Liver (tissue), 9 donors: ENCODE results near the gene MON1B. TPM values are rescaled to one million over a fixed set of nuclear protein-coding genes. Genes with fewer than 3 reads are reported as not detected.

Source experiments
- DNase-seq: peaks from one replicate; pipeline ENCODE4 v3.0.0-alpha.2; 2017; ENCODE audit warnings: low spot score
- H3K27ac ChIP-seq, 2 donors: one replicate each; pipeline ENCODE4 v1.7.0; 2013; ENCODE audit warnings: inconsistent platforms in 2 of 2, low read length in 2 of 2, control low read depth in 1 of 2, low read depth in 1 of 2, mild to moderate bottlenecking in 1 of 2
- H3K27me3 ChIP-seq, 4 donors: one replicate each; pipeline versions ENCODE4 v1.6.1 to v1.7.0; 2013; ENCODE audit warnings: low read length in 3 of 4, inconsistent platforms in 1 of 4, mild to moderate bottlenecking in 1 of 4, moderate library complexity in 1 of 4; ENCODE audit not compliant: control insufficient read depth in 4 of 4, insufficient read depth in 4 of 4
- H3K36me3 ChIP-seq, 4 donors: one replicate each; pipeline versions ENCODE4 v1.6.1 to v1.7.0; 2013; ENCODE audit warnings: low read length in 3 of 4, mild to moderate bottlenecking in 3 of 4, low read depth in 1 of 4, moderate library complexity in 1 of 4; ENCODE audit not compliant: control insufficient read depth in 4 of 4, insufficient read depth in 3 of 4
- H3K4me1 ChIP-seq, 4 donors: one replicate each; pipeline versions ENCODE4 v1.6.1 to v1.7.0; 2013; ENCODE audit warnings: low read length in 3 of 4, mild to moderate bottlenecking in 3 of 4, moderate library complexity in 1 of 4; ENCODE audit not compliant: control insufficient read depth in 4 of 4, insufficient read depth in 4 of 4
- H3K4me3 ChIP-seq, 3 donors: one replicate each; pipeline versions ENCODE4 v1.6.1 to v1.7.0; 2013; ENCODE audit warnings: low read length in 3 of 3, control low read depth in 1 of 3, low read depth in 1 of 3, mild to moderate bottlenecking in 1 of 3
- H3K9ac ChIP-seq, 2 donors: one replicate each; pipeline ENCODE4 v1.7.0; 2013; ENCODE audit warnings: low read length in 2 of 2, mild to moderate bottlenecking in 2 of 2, moderate library complexity in 2 of 2, control low read depth in 1 of 2, low read depth in 1 of 2
- H3K9me3 ChIP-seq, 4 donors: one replicate each; pipeline versions ENCODE4 v1.6.1 to v1.7.0; 2013; ENCODE audit warnings: low read length in 3 of 4; ENCODE audit not compliant: control insufficient read depth in 4 of 4
- EGR1 ChIP-seq, 2 donors: IDR thresholded peaks; 2 replicates each; pipeline ENCODE4 v1.6.1; 2016 to 2018; ENCODE audit warnings: antibody characterized with exemption in 2 of 2, low read depth in 2 of 2
- FOXA1 ChIP-seq: IDR thresholded peaks from 2 replicates; pipeline ENCODE4 v1.6.1; 2016; ENCODE audit warnings: antibody characterized with exemption
- FOXA2 ChIP-seq: IDR thresholded peaks from 2 replicates; pipeline ENCODE4 v1.6.1; 2016; ENCODE audit warnings: antibody characterized with exemption
- GABPA ChIP-seq, 2 donors: IDR thresholded peaks in 1 of 2; conservative IDR thresholded peaks in 1 of 2; 2 replicates each; pipeline ENCODE4 v1.6.1; 2016; ENCODE audit warnings: antibody characterized with exemption in 2 of 2, mild to moderate bottlenecking in 1 of 2, moderate library complexity in 1 of 2
- HNF4A ChIP-seq, 2 donors: conservative IDR thresholded peaks; 2 replicates each; pipeline ENCODE4 v1.6.1; 2016; ENCODE audit warnings: antibody characterized with exemption in 2 of 2, mild to moderate bottlenecking in 2 of 2
- HNF4G ChIP-seq: IDR thresholded peaks from 2 replicates; pipeline ENCODE4 v1.6.1; 2016; ENCODE audit warnings: antibody characterized with exemption
- JUND ChIP-seq, 2 donors: IDR thresholded peaks; 2 replicates each; pipeline ENCODE4 v1.6.1; 2016; ENCODE audit warnings: antibody characterized with exemption in 2 of 2
- NR2F2 ChIP-seq: IDR thresholded peaks from 2 replicates; pipeline ENCODE4 v1.6.1; 2016; ENCODE audit warnings: antibody characterized with exemption
- RXRA ChIP-seq, 2 donors: IDR thresholded peaks; 2 replicates each; pipeline ENCODE4 v1.6.1; 2017 to 2018; ENCODE audit warnings: antibody characterized with exemption in 2 of 2, mild to moderate bottlenecking in 1 of 2
- SP1 ChIP-seq: IDR thresholded peaks from 2 replicates; pipeline ENCODE4 v1.6.1; 2018; ENCODE audit warnings: antibody characterized with exemption, mild to moderate bottlenecking
- TAF1 ChIP-seq: conservative IDR thresholded peaks from 2 replicates; pipeline ENCODE4 v1.6.1; 2016; ENCODE audit warnings: antibody characterized with exemption, mild to moderate bottlenecking
- YY1 ChIP-seq: IDR thresholded peaks from 2 replicates; pipeline ENCODE4 v1.6.1; 2016; ENCODE audit warnings: antibody characterized with exemption, mild to moderate bottlenecking
- WGBS: extraction: QIAGEN DNeasy Blood & Tissue Kit; methylation state at CpG from one replicate; pipeline ENCODE4 v1.1.7; 2013; 5-methylcytosine and 5-hydroxymethylcytosine counted together
- polyA plus RNA-seq, 2 donors: library from polyadenylated mRNA; stranded (reverse) in 1 of 2; unstranded in 1 of 2; fragments of 200-250 nt in 1 of 2; fragments of >200 nt in 1 of 2; fragmentation: Nextera tagmentation in 1 of 2; extraction: Ambion mirVana in 1 of 2; gene quantifications; one replicate each; pipeline versions ENCODE4 v1.2.1 to v1.2.3, GENCODE V29; 2013 to 2015
- total RNA-seq, 2 donors: library from RNA; depleted of rRNA; stranded (reverse); fragments of >200 nt; gene quantifications; one replicate each; pipeline ENCODE4 v1.2.3, GENCODE V29; 2014
- TF ChIP-seq, protein P1 (sequence below): IDR thresholded peaks from 2 replicates; pipeline ENCODE4 v1.6.1; 2016; ENCODE audit warnings: antibody characterized with exemption
- TF ChIP-seq, protein P2 (sequence below): IDR thresholded peaks from 2 replicates; pipeline ENCODE4 v1.6.1; 2016; ENCODE audit warnings: antibody characterized with exemption
- TF ChIP-seq, protein P3 (sequence below): fragments of 150-350 bp; IDR thresholded peaks from 2 replicates; pipeline ENCODE4 v1.5.1; 2017; ENCODE audit warnings: improper control_type of control experiment, low read depth, low read length; ENCODE audit not compliant: missing input control
- TF ChIP-seq, protein P4 (sequence below): IDR thresholded peaks from 2 replicates; pipeline ENCODE4 v1.6.1; 2016; ENCODE audit warnings: antibody characterized with exemption, mild to moderate bottlenecking
- donor health status: healthy.
- donor health status: healthy.
- donor health status: healthy.
- donor health status: healthy.
- donor health status: healthy.

MON1B gene
- total and polyA plus RNA-seq, 4 donors = 7.1 to 23.5 (median 12.4) TPM

DNA sequence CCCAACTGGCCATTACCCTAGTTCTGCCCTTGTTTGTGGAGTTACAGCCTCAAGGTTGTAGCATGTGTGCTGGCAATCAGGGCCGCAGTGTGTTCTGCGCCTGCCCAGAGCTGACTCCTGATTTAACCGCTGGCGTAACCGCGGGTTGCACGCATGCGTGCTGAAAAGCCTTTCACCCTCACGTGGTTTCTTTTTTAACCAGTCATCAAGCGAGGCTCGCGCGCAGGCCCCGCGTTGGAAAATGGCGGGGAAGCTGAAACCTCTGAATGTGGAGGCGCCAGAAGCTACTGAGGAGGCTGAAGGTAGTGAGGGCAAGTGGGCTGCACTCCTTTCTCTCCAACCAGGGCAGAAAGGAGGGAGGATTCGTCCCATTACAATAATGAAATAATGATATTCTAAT lies 8.2 kb downstream of the MON1B start, which contains the start of gene SYCE1L:
Gene SYCE1L (plus strand): TSS at position 198 of the 400 bp plus-strand sequence. CDS start 44 bp downstream, at position 242.
- Histone ChIP-seq H3K36me3 (peaks cover 18 to 50% (median 35%) of the 10 kb centered on the region in 4 donors), H3K27ac (no peak within 1 kb of the TSS), H3K4me3 (no peak within 1 kb of the TSS), H3K4me1 (no peaks in the 10 kb centered on the region), H3K9me3 (no peaks in the 10 kb centered on the region), H3K9ac (no peak within 1 kb of the TSS), H3K27me3 (no peaks in the 10 kb centered on the region)
- 97% methylated on average over 18 of the region's 18 CpGs for WGBS
- TF ChIP-seq NR2F2 = no peak
- no peak for TF ChIP-seq YY1
- TF ChIP-seq FOXA2 = no peak
- no peak for TF ChIP-seq EGR1 (IDR thresholded peaks at IDR 0.05; ENCODE audit: low read depth in 2 of 2)
- TF ChIP-seq, protein P1, sequence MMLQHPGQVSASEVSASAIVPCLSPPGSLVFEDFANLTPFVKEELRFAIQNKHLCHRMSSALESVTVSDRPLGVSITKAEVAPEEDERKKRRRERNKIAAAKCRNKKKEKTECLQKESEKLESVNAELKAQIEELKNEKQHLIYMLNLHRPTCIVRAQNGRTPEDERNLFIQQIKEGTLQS = no peak
- DNase-seq = no peak

DNA sequence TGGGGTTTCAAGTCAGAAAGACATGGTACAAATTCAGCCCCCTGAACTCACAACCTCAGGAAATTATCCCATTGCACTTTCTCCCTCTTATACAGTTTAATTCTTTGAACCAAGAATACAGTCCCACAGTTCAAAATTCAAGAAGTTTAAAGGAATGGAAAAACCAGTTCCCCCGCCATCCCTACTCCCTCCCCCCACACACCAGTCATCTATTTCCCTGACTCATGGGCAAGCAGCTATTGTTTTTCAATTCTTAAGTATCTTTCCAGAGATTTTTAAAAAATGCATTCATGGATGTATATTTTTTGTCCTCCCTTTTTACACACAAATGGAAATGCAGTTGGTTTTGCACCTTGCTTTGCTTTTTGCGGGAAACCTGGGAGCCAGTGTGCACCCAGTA lies 15.5 kb downstream of the MON1B start:
- H3K36me3 ChIP-seq = no peaks in the 10 kb centered on the region
- no peak overlapping the region for H3K4me3 ChIP-seq
- no peaks in the 10 kb centered on the region for H3K9me3 ChIP-seq
- no peak for DNase-seq
- no peak overlapping the region for H3K27ac ChIP-seq
- TF ChIP-seq NR2F2 (no peak), HNF4G (no peak), RXRA (IDR thresholded peaks at IDR 0.05) (no peak), YY1 (no peak), HNF4A (conservative IDR thresholded peaks at IDR 0.05) (no peak), FOXA1 (no peak), TAF1 (no peak), SP1 (no peak), JUND (IDR thresholded peaks at IDR 0.05) (no peak), GABPA (IDR thresholded peaks at IDR 0.05 in 1 of 2, conservative IDR thresholded peaks at IDR 0.05 in 1 of 2) (no peak)
- TF ChIP-seq, protein P2, sequence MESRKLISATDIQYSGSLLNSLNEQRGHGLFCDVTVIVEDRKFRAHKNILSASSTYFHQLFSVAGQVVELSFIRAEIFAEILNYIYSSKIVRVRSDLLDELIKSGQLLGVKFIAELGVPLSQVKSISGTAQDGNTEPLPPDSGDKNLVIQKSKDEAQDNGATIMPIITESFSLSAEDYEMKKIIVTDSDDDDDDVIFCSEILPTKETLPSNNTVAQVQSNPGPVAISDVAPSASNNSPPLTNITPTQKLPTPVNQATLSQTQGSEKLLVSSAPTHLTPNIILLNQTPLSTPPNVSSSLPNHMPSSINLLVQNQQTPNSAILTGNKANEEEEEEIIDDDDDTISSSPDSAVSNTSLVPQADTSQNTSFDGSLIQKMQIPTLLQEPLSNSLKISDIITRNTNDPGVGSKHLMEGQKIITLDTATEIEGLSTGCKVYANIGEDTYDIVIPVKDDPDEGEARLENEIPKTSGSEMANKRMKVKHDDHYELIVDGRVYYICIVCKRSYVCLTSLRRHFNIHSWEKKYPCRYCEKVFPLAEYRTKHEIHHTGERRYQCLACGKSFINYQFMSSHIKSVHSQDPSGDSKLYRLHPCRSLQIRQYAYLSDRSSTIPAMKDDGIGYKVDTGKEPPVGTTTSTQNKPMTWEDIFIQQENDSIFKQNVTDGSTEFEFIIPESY = no peak
- TF ChIP-seq, protein P3, sequence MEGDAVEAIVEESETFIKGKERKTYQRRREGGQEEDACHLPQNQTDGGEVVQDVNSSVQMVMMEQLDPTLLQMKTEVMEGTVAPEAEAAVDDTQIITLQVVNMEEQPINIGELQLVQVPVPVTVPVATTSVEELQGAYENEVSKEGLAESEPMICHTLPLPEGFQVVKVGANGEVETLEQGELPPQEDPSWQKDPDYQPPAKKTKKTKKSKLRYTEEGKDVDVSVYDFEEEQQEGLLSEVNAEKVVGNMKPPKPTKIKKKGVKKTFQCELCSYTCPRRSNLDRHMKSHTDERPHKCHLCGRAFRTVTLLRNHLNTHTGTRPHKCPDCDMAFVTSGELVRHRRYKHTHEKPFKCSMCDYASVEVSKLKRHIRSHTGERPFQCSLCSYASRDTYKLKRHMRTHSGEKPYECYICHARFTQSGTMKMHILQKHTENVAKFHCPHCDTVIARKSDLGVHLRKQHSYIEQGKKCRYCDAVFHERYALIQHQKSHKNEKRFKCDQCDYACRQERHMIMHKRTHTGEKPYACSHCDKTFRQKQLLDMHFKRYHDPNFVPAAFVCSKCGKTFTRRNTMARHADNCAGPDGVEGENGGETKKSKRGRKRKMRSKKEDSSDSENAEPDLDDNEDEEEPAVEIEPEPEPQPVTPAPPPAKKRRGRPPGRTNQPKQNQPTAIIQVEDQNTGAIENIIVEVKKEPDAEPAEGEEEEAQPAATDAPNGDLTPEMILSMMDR = no peak
- TF ChIP-seq, protein P4, sequence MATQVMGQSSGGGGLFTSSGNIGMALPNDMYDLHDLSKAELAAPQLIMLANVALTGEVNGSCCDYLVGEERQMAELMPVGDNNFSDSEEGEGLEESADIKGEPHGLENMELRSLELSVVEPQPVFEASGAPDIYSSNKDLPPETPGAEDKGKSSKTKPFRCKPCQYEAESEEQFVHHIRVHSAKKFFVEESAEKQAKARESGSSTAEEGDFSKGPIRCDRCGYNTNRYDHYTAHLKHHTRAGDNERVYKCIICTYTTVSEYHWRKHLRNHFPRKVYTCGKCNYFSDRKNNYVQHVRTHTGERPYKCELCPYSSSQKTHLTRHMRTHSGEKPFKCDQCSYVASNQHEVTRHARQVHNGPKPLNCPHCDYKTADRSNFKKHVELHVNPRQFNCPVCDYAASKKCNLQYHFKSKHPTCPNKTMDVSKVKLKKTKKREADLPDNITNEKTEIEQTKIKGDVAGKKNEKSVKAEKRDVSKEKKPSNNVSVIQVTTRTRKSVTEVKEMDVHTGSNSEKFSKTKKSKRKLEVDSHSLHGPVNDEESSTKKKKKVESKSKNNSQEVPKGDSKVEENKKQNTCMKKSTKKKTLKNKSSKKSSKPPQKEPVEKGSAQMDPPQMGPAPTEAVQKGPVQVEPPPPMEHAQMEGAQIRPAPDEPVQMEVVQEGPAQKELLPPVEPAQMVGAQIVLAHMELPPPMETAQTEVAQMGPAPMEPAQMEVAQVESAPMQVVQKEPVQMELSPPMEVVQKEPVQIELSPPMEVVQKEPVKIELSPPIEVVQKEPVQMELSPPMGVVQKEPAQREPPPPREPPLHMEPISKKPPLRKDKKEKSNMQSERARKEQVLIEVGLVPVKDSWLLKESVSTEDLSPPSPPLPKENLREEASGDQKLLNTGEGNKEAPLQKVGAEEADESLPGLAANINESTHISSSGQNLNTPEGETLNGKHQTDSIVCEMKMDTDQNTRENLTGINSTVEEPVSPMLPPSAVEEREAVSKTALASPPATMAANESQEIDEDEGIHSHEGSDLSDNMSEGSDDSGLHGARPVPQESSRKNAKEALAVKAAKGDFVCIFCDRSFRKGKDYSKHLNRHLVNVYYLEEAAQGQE = no peak
- WGBS = 86% methylated on average over 2 of the region's 2 CpGs
- H3K27me3 ChIP-seq = no peaks in the 10 kb centered on the region
- no peak overlapping the region for H3K9ac ChIP-seq
- H3K4me1 ChIP-seq = no peaks in the 10 kb centered on the region
